MM.1S (cell line): Measurements from ENCODE around the gene UBAP2L.
A peak's percentile ranks its signal among the peaks of the same experiment; 100 is the strongest.

ENCODE experiments used
- DNase-seq: peaks from one replicate; pipeline ENCODE4 v3.0.0-alpha.2; 2015
- H2AFZ ChIP-seq: fragments of 300-600 bp; sonication (generic); 2 replicates; pipeline ENCODE4 v1.6.0; 2016; ENCODE audit warnings: antibody characterized with exemption, low read length
- H3F3A ChIP-seq: fragments of 300-600 bp; sonication (generic); 2 replicates; pipeline ENCODE4 v1.6.1; 2016; ENCODE audit warnings: mild to moderate bottlenecking, antibody characterized with exemption, low read length, moderate library complexity, mixed read lengths; ENCODE audit not compliant: insufficient read depth
- H3K27ac ChIP-seq: fragments of 300-600 bp; sonication (generic); 2 replicates; pipeline ENCODE4 v1.5.1; 2016; ENCODE audit warnings: mild to moderate bottlenecking, low read length
- H3K27me3 ChIP-seq: fragments of 300-600 bp; sonication (generic); replicated peaks from 2 replicates; pipeline ENCODE4 v1.6.0; 2016; ENCODE audit warnings: low read length; ENCODE audit not compliant: insufficient read depth
- H3K36me3 ChIP-seq: fragments of 300-600 bp; sonication (generic); replicated peaks from 2 replicates; pipeline ENCODE4 v1.6.1; 2016; ENCODE audit warnings: mild to moderate bottlenecking, low read length, mixed read lengths; ENCODE audit not compliant: insufficient read depth
- H3K4me1 ChIP-seq: fragments of 300-600 bp; sonication (generic); 2 replicates; pipeline ENCODE4 v1.6.1; 2016; ENCODE audit warnings: low read length, mixed read lengths
- H3K4me2 ChIP-seq: fragments of 300-600 bp; sonication (generic); 2 replicates; pipeline ENCODE4 v1.6.0; 2016; ENCODE audit warnings: low read depth, low read length
- H3K4me3 ChIP-seq: fragments of 300-600 bp; sonication (generic); 2 replicates; pipeline ENCODE4 v1.5.1; 2016; ENCODE audit warnings: low read length, mixed read lengths
- H3K79me2 ChIP-seq: fragments of 300-600 bp; sonication (generic); 2 replicates; pipeline ENCODE4 v1.6.1; 2016; ENCODE audit warnings: mixed run types, low read length, mixed read lengths
- H3K9ac ChIP-seq: fragments of 300-600 bp; sonication (generic); 2 replicates; pipeline ENCODE4 v1.6.1; 2016; ENCODE audit warnings: low read length, mixed read lengths
- H3K9me2 ChIP-seq: fragments of 300-600 bp; sonication (generic); replicated peaks from 2 replicates; pipeline ENCODE4 v1.6.1; 2016; ENCODE audit warnings: mild to moderate bottlenecking, low read length, mixed read lengths; ENCODE audit not compliant: insufficient read depth
- H3K9me3 ChIP-seq: fragments of 300-600 bp; sonication (generic); replicated peaks from 2 replicates; pipeline ENCODE4 v1.6.1; 2016; ENCODE audit warnings: mild to moderate bottlenecking, low read length, mixed read lengths; ENCODE audit not compliant: insufficient read depth
- H4K20me1 ChIP-seq: fragments of 300-600 bp; sonication (generic); 2 replicates; pipeline ENCODE4 v1.6.1; 2016; ENCODE audit warnings: mild to moderate bottlenecking, low read length, moderate library complexity, mixed read lengths; ENCODE audit not compliant: insufficient read depth
- EZH2 ChIP-seq: fragments of 300-600 bp; sonication (generic); optimal IDR thresholded peaks from 2 replicates; pipeline ENCODE3; 2017; ENCODE audit warnings: low read depth, mild to moderate bottlenecking, antibody characterized with exemption, low read length, mixed read lengths
- EZH2phosphoT487 ChIP-seq: fragments of 300-600 bp; sonication (generic); IDR thresholded peaks from 2 replicates; pipeline ENCODE4 v1.6.1; 2018; ENCODE audit warnings: antibody characterized with exemption, low read length
- TF ChIP-seq, protein P1 (sequence below): fragments of 300-600 bp; sonication (generic); IDR thresholded peaks from 2 replicates; pipeline ENCODE4 v1.5.1; 2016; ENCODE audit warnings: antibody characterized with exemption, low read length, mixed read lengths

The UBAP2L gene

GRCh38 chr1:154221278-154222001 lies 685 bp downstream of the UBAP2L start:
- H3K79me2 ChIP-seq: peaks cover 97% of the 10 kb centered on the region
- H3K9me2 ChIP-seq: no peaks in the 10 kb centered on the region
- peak; percentile 73 for DNase-seq
- TF ChIP-seq EZH2: no peak
- TF ChIP-seq, protein P1, sequence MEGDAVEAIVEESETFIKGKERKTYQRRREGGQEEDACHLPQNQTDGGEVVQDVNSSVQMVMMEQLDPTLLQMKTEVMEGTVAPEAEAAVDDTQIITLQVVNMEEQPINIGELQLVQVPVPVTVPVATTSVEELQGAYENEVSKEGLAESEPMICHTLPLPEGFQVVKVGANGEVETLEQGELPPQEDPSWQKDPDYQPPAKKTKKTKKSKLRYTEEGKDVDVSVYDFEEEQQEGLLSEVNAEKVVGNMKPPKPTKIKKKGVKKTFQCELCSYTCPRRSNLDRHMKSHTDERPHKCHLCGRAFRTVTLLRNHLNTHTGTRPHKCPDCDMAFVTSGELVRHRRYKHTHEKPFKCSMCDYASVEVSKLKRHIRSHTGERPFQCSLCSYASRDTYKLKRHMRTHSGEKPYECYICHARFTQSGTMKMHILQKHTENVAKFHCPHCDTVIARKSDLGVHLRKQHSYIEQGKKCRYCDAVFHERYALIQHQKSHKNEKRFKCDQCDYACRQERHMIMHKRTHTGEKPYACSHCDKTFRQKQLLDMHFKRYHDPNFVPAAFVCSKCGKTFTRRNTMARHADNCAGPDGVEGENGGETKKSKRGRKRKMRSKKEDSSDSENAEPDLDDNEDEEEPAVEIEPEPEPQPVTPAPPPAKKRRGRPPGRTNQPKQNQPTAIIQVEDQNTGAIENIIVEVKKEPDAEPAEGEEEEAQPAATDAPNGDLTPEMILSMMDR: no peak; the same call in 1 of the 2 replicates
- H4K20me1 ChIP-seq: peaks cover 24% of the 10 kb centered on the region
- H3K4me3 ChIP-seq: peak overlapping the region; percentile 87
- H3K36me3 ChIP-seq: peaks cover 22% of the 10 kb centered on the region; the same call in 1 of the 2 replicates
- H3K4me2 ChIP-seq: peak overlapping the region; percentile 88
- peak overlapping the region; percentile 94 for H3K9ac ChIP-seq
- peak overlapping the region; percentile 76; the same call in 1 of the 2 replicates for H3K27ac ChIP-seq
- H3F3A ChIP-seq: no peaks in the 10 kb centered on the region; the same call in 1 of the 2 replicates
- H3K27me3 ChIP-seq: no peaks in the 10 kb centered on the region
- H2AFZ ChIP-seq: peak overlapping the region; percentile 6
- peaks cover 25% of the 10 kb centered on the region for H3K4me1 ChIP-seq
- no peaks in the 10 kb centered on the region for H3K9me3 ChIP-seq

DNA sequence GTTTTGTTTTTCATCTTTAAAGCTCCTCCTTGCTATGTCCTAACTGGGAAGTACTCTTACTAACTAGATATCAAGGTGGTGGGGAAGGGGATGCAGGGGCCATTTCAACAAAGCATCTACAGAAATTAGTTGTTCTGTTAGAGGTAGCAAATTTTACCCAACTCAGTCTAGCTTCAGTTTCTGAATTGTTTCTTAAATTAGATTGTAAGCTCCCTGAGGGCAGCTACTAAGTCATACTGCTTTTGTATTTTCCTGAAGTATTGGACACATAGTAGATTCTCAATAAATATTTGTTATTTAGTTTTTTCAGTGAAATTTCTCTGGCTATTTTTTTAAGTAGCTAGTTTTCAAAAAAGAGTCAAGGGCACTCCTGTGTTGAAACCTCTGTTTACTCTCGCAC lies 1.8 kb downstream of the UBAP2L start:
- Histone ChIP-seq H3K27me3 (no peaks in the 10 kb centered on the region), H3K4me1 (peaks cover 25% of the 10 kb centered on the region), H3F3A (no peaks in the 10 kb centered on the region; the same call in 1 of the 2 replicates), H3K79me2 (peaks cover 97% of the 10 kb centered on the region), H3K4me2 (peak overlapping the region; percentile 88), H3K9me2 (no peaks in the 10 kb centered on the region), H3K36me3 (peaks cover 28% of the 10 kb centered on the region; the same call in 1 of the 2 replicates), H4K20me1 (peaks cover 29% of the 10 kb centered on the region), H3K9ac (peak overlapping the region; percentile 94; the same call in 1 of the 2 replicates), H3K27ac (no peak overlapping the region), H3K4me3 (peak overlapping the region; percentile 87), H2AFZ (no peak overlapping the region), H3K9me3 (no peaks in the 10 kb centered on the region)
- no peak for DNase-seq
- TF ChIP-seq, protein P1: no peak
- TF ChIP-seq EZH2phosphoT487 (no peak), EZH2 (no peak)

GRCh38 chr1:154222918-154223317 lies 2.2 kb downstream of the UBAP2L start:
- TF ChIP-seq, protein P1: no peak
- no peak for TF ChIP-seq EZH2
- TF ChIP-seq EZH2phosphoT487: no peak
- no peaks in the 10 kb centered on the region; the same call in 1 of the 2 replicates for H3F3A ChIP-seq
- H3K27me3 ChIP-seq: no peaks in the 10 kb centered on the region
- peaks cover 97% of the 10 kb centered on the region for H3K79me2 ChIP-seq
- H3K4me1 ChIP-seq: peaks cover 25% of the 10 kb centered on the region
- H3K9me3 ChIP-seq: no peaks in the 10 kb centered on the region
- H3K4me3 ChIP-seq: peak overlapping the region; percentile 87; the same call in 1 of the 2 replicates
- H3K4me2 ChIP-seq: peak overlapping the region; percentile 88; the same call in 1 of the 2 replicates
- H3K27ac ChIP-seq: no peak overlapping the region
- H3K36me3 ChIP-seq: peaks cover 26% of the 10 kb centered on the region; the same call in 1 of the 2 replicates
- no peaks in the 10 kb centered on the region for H3K9me2 ChIP-seq
- no peak overlapping the region for H3K9ac ChIP-seq
- peaks cover 29% of the 10 kb centered on the region for H4K20me1 ChIP-seq
- DNase-seq: no peak
- H2AFZ ChIP-seq: no peak overlapping the region
